A204.1 (cell line): Measurements from ENCODE around the gene AP3D1.

Source experiments
- FAIRE-seq: peaks from 2 replicates; lab custom pipeline; 2012; peaks lifted over from hg19 to GRCh38; lab: Jason Lieb, UNC

AP3D1 gene

GRCh38 chr19:2084993-2085720 lies 66.2 kb downstream of the AP3D1 start:
- FAIRE-seq = no peak

DNA sequence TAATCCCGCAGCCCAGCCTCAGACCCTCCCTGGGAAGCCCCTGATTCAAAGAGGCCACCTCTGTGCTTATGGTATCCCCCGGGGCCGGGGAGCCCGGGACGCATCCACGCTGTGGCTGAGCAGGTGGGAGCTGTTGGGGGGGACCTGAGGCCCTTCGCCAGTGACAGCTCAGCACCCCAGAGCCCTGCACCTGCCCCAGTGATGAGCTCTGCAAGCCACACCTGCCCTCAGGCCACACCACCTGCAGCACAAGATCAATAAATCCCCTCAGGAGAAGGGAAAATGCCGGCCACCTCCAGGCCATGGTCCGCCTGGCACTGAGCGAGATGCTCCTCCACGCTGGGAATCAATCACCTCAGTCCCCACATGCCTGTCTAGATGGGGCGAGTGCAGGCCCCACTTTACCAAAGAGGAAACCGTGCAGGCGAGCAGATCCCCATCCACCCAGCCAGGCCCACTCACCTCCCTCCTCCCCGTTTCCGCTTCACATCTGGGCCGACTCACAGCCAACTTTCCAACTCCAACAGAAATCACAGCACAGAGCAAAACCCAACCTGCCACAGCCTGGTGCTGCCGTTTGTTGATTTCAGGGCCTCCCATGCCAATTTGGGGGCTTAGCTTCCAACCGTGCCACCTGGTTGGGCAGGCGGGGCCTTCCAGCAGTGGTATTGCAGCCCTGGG lies 68.1 kb downstream of the AP3D1 start:
- FAIRE-seq = no peak

DNA sequence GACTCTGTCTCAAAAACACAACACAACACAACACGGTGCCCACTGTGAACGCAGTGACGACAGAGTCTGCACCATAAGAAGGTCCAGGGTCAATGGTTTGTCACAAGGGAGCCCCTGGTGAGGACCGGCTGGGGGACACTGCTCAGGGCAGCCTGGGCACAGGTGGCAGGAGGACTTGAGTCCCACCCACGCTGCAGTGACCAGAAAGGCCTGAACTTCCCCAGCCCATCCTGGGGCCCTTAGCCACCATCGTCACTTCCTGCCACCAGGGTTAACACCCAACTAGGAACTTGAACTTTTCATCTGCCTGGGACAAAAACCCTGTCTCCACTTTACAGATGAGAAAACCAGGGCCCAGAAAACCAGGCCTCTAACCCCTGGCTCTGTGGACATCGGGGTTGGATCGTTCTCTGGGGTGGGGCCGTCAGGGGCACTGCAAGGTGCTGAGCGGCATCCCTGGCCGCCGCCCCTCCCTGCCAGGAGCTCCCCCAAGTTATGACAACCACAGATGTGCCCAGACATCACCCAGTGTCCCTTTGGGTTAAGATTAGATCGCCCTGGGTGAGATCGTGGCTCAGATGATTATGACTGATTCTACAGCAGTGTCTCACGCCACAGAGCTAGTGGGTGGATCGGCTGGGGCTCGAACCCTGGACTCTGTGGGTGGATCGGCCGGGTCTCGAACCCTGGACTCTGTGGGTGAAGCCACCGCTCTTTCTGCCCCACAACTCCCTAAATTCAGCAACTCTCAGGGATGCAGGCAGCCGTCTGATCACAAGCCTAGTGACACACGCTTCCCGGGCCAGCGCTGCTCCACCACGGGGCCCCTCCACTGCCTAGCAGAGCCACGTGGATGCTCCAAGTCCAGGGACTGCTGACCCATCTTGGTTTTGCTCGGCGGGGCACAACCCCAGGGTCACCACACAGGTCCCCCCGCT lies 69.2 kb downstream of the AP3D1 start:
- FAIRE-seq = no peak

DNA sequence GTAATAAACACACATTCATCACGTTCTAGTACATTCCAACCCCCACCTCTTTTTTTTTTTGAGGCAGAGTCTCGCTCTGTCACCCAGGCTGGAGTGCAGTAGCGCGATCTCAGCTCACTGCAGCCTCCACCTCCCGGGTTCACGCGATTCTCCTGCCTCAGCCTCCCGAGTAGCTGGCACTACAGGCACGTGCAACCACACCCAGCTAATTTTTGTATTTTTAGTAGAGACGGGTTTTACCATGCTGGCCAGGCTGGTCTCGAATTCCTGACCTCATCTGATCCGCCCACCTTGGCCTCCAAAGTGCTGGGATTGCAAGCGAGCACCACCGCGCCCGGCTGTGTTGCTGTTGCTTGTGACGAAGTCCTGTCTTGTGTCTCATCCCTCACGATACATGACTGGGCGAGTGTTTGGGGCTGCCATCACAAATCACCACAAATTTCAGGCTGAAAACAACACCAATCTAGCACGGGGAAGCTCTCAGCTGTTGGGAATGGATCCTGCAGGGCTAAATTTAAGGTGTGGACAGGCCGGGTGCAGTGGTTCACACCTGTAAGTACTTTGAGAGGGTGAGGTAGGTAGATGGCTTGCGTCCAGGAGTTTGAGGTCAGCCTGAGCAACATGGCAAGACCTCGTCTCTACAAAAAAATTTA lies 70.9 kb downstream of the AP3D1 start:
- FAIRE-seq = no peak

DNA sequence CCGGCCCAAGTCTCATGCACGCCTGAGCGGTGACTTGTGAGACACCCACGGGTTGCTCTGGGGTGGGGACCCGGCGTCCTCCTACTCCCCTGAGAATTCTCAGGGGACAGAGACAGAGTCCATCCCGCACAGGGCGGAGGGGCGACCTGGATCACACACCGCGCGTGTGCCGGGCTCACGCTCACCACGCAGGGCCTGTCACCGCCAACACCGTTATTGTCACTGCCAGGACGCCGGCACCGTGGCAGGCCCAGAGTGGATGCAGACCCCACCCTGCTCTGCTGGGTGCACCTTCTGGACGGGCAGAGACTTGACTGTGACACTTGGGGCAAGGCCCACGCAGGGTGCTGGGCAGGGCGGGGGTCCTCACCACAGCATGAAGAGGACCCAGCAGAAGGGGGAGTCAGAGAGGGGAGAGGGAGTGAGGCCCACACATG lies 71.5 kb downstream of the AP3D1 start:
- no peak for FAIRE-seq

- no peak for FAIRE-seq
Observed at GRCh38 chr19:2079076-2079864, 72.1 kb downstream of the AP3D1 start.

GRCh38 chr19:2077833-2078619 lies 73.3 kb downstream of the AP3D1 start:
- no peak for FAIRE-seq

DNA sequence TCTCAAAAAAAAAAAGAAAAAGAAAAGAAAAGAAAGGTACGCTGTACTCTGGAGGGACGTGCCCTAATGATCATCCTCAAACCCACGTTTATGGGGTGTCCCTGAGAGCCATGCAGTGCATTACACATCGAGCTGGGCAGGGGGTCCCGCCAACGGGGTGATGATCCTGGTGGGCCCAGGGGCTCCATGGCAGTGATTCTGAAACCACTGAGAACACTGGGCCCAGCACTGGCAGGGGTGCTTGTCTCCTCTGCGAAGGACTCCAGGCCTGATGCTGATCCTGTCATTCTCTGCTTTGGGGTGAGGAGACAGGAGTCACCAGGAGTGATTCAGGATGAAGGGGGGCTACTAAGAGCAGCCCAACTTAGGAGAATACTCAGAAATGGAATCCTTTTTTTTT lies 74.0 kb downstream of the AP3D1 start:
- FAIRE-seq = no peak

DNA sequence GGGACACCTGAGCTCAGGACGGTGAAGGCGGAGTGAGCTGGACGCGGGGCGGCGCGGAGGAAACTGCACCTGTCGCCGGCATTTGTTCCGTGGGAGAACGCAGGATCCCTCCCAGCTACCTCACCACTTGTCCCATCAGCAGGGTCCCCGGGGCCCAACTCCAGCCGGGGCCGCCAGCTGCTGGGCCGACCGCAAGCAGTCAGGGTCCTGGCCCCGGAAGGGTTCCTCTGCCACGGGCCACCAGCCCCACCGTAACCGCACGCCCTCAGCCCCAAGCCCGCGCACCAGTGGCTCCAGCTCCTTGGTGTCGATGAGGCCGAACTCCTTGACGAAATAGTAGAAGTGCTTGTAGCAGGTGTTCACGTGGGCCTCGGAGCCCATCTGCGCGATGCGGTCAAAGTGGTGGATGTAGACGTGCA lies 74.8 kb downstream of the AP3D1 start:
- FAIRE-seq = no peak

- FAIRE-seq = no peak
Observed at GRCh38 chr19:2072757-2073551, 78.4 kb downstream of the AP3D1 start.

DNA sequence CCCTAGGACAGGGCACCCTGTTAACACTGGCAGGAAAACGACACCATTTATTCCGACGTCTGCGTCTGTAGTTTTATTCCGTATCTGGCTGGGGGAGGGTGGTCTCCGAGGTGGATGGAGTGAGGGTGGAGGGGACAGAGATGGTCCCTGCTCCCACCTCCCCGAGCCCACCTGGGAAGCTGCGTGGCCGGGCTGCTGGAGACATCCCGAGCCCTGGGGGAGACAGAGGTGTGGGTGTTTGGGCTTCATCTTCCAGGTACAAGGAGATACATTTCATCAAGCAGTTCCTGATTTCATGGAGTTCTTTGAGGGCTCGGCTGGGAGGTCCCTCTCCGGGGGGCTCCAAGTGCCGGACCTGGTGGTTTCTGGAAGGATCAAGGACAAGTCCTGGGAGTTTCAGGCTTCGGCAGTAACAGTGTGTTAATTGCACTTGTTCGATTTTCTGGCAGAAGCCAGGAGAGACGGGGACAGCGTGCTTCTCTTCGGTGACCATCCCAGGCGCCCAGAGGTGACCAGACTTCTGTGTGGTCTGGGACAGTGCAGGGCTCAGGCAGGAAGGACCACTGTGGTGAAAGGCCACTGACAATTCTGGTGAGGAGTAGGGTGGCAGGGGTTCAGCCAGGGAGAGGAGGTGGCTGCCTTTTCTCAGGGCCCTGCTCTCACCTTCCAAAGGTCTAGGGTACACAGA lies 80.2 kb downstream of the AP3D1 start:
- no peak for FAIRE-seq

- FAIRE-seq = no peak
Observed at GRCh38 chr19:2070436-2070827, 80.9 kb downstream of the AP3D1 start.

DNA sequence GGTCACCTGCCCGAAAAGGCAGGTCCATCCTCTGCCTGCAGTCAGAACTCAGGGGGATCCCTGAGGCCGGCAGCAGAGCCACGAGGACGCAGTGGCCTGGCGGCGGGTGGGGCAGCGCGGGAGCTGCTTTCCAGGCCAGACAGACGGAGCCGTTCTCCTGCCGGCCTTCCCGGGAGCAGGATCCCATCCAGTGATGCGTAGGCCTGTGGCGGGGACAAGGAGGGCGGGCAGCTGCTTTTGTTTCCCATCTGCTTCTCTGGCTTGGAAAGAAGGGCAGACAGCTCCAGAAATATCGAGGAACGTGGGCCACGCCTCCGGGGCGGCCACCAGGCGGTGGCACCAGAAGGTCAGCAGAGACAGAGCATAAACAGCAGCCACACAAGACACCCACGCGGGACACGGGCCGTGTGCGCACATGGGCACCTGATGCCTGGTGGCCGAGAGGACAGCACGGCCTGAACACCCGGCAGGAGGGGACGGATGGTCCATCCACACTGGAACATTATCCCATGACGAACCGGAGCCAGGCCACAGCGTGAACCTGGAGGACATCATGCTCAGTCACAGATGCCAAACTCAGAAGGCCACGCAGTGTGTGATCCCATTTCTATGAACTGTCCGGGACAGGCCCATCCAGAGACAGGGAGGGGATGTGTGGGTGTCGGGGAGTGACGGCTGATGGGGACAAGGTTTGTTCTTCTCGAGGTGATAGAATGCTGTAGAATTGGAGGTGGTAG lies 86.4 kb downstream of the AP3D1 start:
- FAIRE-seq = no peak

- no peak for FAIRE-seq
Observed at GRCh38 chr19:2064395-2064787, 87.0 kb downstream of the AP3D1 start.

DNA sequence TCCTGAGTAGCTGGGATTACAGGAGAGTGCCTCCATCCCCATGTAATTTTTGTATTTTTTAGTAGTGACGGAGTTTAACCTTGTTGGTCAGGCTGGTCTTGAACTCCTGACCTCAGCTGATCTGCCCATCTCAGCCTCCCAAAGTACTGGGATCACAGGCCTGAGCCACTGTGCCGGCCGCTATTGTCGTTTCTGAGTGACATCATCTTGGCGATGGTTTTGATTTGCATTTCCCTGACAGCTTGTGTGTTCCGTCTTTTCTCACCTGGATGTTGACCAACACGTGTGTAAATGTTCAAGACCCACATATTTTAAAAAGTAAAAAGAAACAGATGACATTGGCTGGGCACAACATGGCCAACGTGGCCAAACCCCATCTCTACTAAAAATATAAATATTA lies 87.5 kb downstream of the AP3D1 start:
- FAIRE-seq = no peak

DNA sequence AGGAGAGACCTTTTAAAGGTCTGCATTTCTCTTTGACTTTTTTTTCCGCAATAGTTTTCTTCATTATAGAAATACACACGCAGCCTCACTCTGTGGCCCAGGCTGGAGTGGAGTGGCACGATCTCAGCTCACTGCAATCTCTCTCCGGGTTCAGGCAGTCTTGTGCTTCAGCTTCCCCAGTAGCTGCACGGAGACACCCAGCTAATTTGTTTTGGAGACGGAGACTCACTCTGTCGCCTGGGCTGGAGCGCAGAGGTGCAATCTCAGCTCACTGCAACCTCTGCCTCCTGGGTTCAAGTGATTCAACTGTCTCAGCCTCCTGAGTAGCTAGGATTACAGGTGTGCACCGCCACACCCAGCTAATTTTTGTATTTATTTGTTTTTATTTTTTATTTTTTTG lies 88.6 kb downstream of the AP3D1 start:
- FAIRE-seq = no peak

DNA sequence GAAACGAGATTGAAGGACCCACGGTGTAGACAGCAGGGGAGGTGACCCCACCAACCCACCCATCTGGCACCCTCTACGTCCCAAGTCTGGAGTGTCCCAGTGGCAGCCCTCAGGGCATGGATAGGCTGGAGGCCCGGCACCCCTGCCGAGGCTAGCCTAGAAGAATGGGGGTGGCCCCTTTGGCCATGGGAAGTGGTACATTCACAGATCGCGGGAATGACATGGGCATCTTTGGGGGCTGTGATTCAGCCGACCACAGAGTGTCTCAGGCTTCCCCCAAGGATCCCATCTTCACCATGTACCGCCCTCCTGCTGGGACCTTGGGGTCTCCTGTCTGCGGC lies 89.0 kb downstream of the AP3D1 start:
- FAIRE-seq = no peak

GRCh38 chr19:2061495-2062388 lies 89.6 kb downstream of the AP3D1 start:
- FAIRE-seq = peak; percentile 96
